PC-9 (cell line): ENCODE measurements around the gene TMEM232.
"Not testable (repeated sequence)": the region's sequence is repeated elsewhere in the genome, so short reads cannot be mapped to it uniquely, and the experiment has no call there.

Source experiments
- EZH2 ChIP-seq: fragments of 200-600 bp; sonication (generic); IDR thresholded peaks from 2 replicates; pipeline ENCODE4 v1.8.0; 2017; ENCODE audit warnings: antibody characterized with exemption, low read depth
- TF ChIP-seq, protein P1 (sequence below): fragments of 200-600 bp; sonication (generic); conservative IDR thresholded peaks from 2 replicates; pipeline ENCODE4 v1.6.1; 2017; ENCODE audit warnings: mixed run types, antibody characterized with exemption, mild to moderate bottlenecking, moderate library complexity

- TF ChIP-seq, protein P1, sequence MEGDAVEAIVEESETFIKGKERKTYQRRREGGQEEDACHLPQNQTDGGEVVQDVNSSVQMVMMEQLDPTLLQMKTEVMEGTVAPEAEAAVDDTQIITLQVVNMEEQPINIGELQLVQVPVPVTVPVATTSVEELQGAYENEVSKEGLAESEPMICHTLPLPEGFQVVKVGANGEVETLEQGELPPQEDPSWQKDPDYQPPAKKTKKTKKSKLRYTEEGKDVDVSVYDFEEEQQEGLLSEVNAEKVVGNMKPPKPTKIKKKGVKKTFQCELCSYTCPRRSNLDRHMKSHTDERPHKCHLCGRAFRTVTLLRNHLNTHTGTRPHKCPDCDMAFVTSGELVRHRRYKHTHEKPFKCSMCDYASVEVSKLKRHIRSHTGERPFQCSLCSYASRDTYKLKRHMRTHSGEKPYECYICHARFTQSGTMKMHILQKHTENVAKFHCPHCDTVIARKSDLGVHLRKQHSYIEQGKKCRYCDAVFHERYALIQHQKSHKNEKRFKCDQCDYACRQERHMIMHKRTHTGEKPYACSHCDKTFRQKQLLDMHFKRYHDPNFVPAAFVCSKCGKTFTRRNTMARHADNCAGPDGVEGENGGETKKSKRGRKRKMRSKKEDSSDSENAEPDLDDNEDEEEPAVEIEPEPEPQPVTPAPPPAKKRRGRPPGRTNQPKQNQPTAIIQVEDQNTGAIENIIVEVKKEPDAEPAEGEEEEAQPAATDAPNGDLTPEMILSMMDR = not testable (repeated sequence)
- not testable (repeated sequence) for TF ChIP-seq EZH2
Observed at GRCh38 chr5:110692669-110693068, 33.8 kb downstream of the TMEM232 start.
